ENCODE data around the gene HCFC1.

Gene HCFC1

DNA sequence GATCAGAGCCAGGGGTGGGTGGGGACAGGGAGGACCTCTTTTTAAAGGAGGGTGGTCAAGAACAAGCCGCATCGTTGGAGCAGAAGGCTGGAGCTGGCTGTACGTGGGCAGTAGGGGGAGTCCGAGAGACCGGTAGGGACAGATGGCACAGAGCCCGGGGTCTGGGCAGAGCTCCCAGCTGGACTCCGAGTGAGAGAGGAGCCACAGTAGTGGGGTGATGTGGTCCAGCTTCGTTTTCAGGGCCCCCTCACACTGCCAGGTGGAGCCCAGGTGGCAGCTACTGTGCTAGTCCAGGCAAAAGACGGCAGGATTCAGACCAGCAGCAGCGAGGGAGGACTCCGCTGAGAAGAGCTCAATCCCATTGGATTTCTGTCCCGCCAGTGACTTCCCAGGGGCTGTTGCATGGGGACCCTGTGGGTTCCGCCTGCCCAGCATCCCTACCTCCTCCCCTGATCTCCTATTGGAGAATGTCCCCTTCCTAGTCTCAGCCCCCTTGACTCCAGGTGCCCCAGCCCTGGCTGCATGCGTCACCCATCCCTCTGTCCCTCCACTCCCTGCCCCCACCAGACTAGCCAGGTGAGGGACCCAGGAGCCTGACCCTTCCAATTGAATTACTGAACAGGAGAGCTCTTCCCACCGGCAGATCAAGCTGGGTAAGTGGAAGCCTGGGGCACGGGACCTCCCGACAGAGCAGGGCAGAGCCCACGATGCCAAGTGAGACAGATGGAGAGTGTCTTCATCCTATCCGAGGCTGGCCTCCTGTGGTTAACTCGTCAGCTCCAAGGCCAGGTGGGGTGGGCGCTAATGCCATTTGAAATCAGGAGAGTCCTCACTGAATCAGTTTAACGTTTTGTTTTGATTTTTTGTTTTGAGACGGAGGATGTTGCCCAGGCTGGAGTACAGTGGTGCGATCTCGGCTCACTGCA is 48.4 kb downstream of the HCFC1 start:
- no peaks in the 10 kb centered on the region for H3K9me3 ChIP-seq (replicated peaks in 1 of 2; ENCODE audit: control insufficient read depth in 2 of 2, insufficient read depth in 1 of 2, low read depth in 1 of 2, low read length in 2 of 2)
- H3K4me1 ChIP-seq (ENCODE audit: control insufficient read depth in 2 of 2, insufficient read depth in 1 of 2, low read depth in 1 of 2, low read length in 2 of 2), result peaks cover 11 to 28% of the 10 kb centered on the region in 2 donors
- H3K9ac ChIP-seq (ENCODE audit: low read depth, low read length, poor library complexity), result no peak overlapping the region
- H3K36me3 ChIP-seq (replicated peaks in 1 of 2; ENCODE audit: control insufficient read depth in 2 of 2, insufficient read depth in 2 of 2, low read length in 2 of 2), result no peaks in the 10 kb centered on the region
- no peak overlapping the region for H3K14ac ChIP-seq (ENCODE audit: low read length)
- no peak overlapping the region for H3K4ac ChIP-seq (ENCODE audit: low read length)
- no peak overlapping the region for H3K4me2 ChIP-seq (ENCODE audit: insufficient read depth, low read length, poor library complexity, severe bottlenecking)
- H2BK12ac ChIP-seq (ENCODE audit: low read length), result no peak overlapping the region
- no peak overlapping the region for H2BK15ac ChIP-seq (ENCODE audit: low read length)
- H4K8ac ChIP-seq (ENCODE audit: low read depth, low read length), result no peak overlapping the region
- WGBS, 2 donors (ENCODE audit: extremely low coverage in 2 of 2, insufficient read length in 2 of 2, insufficient replicate concordance in 1 of 2), result no CpG with 5 or more reads among the region's 25 CpGs
- H2BK5ac ChIP-seq (ENCODE audit: low read length), result no peak overlapping the region
- no peak for DNase-seq (ENCODE audit: low spot score)
- no peak overlapping the region for H3K18ac ChIP-seq (ENCODE audit: low read length)
- H2AK5ac ChIP-seq (ENCODE audit: low read depth, low read length), result no peak overlapping the region
- H3K27me3 ChIP-seq (ENCODE audit: control insufficient read depth in 3 of 3, insufficient read depth in 3 of 3, low read depth in 1 of 3, low read length in 3 of 3), result peaks cover 0 to 48% (median 5%) of the 10 kb centered on the region in 3 experiments
- no peaks in the 10 kb centered on the region for H3K79me1 ChIP-seq (ENCODE audit: low read depth, low read length)
- H3K4me3 ChIP-seq (ENCODE audit: low read length in 2 of 2), result no peak overlapping the region
- H4K91ac ChIP-seq (ENCODE audit: low read depth, low read length, poor library complexity), result no peak overlapping the region
- H2AFZ ChIP-seq (ENCODE audit: low read length), result no peak overlapping the region
- H3K23ac ChIP-seq (ENCODE audit: low read depth, low read length, poor library complexity), result no peak overlapping the region
- no peak overlapping the region for H2BK120ac ChIP-seq (ENCODE audit: low read depth, low read length)
- no peak overlapping the region for H3K27ac ChIP-seq (replicated peaks; ENCODE audit: low read length)

DNA sequence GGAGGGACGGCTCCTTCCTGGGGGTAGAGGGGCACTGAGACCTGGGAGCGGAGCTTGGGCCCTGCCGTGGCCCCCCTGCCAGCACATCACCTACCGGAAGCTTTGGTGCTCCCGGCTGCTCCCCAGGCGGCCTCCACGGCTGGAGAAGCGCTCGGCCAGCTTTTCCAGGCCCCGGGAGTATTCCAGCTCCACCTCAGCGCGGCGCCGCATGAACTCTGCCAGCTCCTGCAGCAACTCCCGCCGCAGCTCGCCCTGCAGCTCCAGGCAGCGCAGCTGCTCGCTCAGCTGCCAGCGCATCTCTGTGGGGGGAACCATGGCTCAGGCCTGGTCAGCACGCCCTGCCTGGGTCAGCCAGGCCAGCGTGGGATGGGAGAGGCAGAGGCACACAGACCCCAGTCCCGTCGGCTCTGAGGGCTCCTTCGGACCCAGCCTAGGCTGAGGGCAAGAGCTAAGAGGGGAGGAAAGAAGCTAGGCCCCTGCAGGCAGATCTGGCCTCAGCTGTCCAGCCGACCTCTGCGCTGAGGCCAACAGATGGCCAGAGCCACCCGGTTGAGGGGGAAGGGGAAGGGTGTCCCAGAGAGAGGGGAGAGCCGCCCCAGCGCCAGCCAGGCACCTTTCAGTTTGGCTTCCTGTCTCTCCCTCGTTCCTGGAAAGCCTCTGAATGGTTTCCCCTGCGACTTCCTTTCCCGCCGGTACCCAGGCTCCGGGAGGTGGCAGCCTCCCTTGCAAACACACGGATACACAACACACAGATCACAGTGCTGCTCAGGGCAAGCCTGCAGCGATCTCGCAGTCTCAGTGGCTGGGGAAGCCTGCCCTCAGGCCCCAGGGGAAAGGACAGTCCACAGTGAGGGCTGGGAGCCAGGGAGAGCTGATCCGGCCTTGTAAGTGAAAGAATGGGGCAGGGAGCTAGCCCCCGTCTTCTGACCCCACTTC is 49.8 kb downstream of the HCFC1 start:
- Histone ChIP-seq H3K4me3 (ENCODE audit: low read length in 2 of 2) (no peak overlapping the region), H3K4ac (ENCODE audit: low read length) (no peak overlapping the region), H3K23ac (ENCODE audit: low read depth, low read length, poor library complexity) (no peak overlapping the region), H4K91ac (ENCODE audit: low read depth, low read length, poor library complexity) (no peak overlapping the region), H3K36me3 (replicated peaks in 1 of 2; ENCODE audit: control insufficient read depth in 2 of 2, insufficient read depth in 2 of 2, low read length in 2 of 2) (no peaks in the 10 kb centered on the region), H3K9me3 (replicated peaks in 1 of 2; ENCODE audit: control insufficient read depth in 2 of 2, insufficient read depth in 1 of 2, low read depth in 1 of 2, low read length in 2 of 2) (no peaks in the 10 kb centered on the region), H2AK5ac (ENCODE audit: low read depth, low read length) (peak overlapping the region; percentile 21), H4K8ac (ENCODE audit: low read depth, low read length) (no peak overlapping the region), H3K27me3 (ENCODE audit: control insufficient read depth in 3 of 3, insufficient read depth in 3 of 3, low read depth in 1 of 3, low read length in 3 of 3) (peaks cover 0 to 54% (median 5%) of the 10 kb centered on the region in 3 experiments), H2BK15ac (ENCODE audit: low read length) (no peak overlapping the region), H3K4me2 (ENCODE audit: insufficient read depth, low read length, poor library complexity, severe bottlenecking) (no peak overlapping the region), H3K14ac (ENCODE audit: low read length) (no peak overlapping the region), H2AFZ (ENCODE audit: low read length) (peak overlapping the region; percentile 55), H3K4me1 (ENCODE audit: control insufficient read depth in 2 of 2, insufficient read depth in 1 of 2, low read depth in 1 of 2, low read length in 2 of 2) (peaks cover 6 to 25% of the 10 kb centered on the region in 2 donors), H2BK12ac (ENCODE audit: low read length) (no peak overlapping the region), H3K79me1 (ENCODE audit: low read depth, low read length) (no peaks in the 10 kb centered on the region), H2BK5ac (ENCODE audit: low read length) (no peak overlapping the region), H3K18ac (ENCODE audit: low read length) (no peak overlapping the region), H2BK120ac (ENCODE audit: low read depth, low read length) (no peak overlapping the region), H3K27ac (replicated peaks; ENCODE audit: low read length) (no peak overlapping the region), H3K9ac (ENCODE audit: low read depth, low read length, poor library complexity) (no peak overlapping the region)
- no peak for DNase-seq (ENCODE audit: low spot score)
- WGBS, 2 donors (ENCODE audit: extremely low coverage in 2 of 2, insufficient read length in 2 of 2, insufficient replicate concordance in 1 of 2), result no CpG with 5 or more reads among the region's 40 CpGs

DNA sequence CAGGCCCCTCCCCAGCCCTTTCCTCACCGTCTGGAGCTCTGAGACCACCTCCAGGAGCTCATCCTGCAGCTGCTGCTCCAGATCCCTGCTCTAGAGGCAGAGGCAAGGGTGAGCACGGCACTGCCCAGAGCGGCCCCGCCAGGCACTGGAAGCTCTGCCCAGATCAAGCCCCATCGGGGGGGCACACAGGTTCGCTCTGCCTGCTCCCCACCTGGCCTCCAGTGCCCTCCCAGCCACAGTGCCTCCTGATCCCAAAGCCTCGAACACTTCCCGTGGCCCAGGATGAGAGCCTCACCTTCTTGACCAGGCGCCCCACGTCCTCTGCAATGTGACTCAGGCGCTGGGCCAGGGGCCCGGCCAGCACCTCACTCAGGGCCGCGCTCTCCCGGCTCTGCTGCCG is 50.5 kb downstream of the HCFC1 start:
- Histone ChIP-seq H3K18ac (ENCODE audit: low read length) (no peak overlapping the region), H3K23ac (ENCODE audit: low read depth, low read length, poor library complexity) (no peak overlapping the region), H2BK5ac (ENCODE audit: low read length) (no peak overlapping the region), H3K4ac (ENCODE audit: low read length) (no peak overlapping the region), H2BK12ac (ENCODE audit: low read length) (no peak overlapping the region), H2AK5ac (ENCODE audit: low read depth, low read length) (no peak overlapping the region), H3K27ac (replicated peaks; ENCODE audit: low read length) (no peak overlapping the region), H3K4me2 (ENCODE audit: insufficient read depth, low read length, poor library complexity, severe bottlenecking) (no peak overlapping the region), H2BK120ac (ENCODE audit: low read depth, low read length) (no peak overlapping the region), H3K4me1 (ENCODE audit: control insufficient read depth in 2 of 2, insufficient read depth in 1 of 2, low read depth in 1 of 2, low read length in 2 of 2) (peaks cover 2 to 20% of the 10 kb centered on the region in 2 donors), H2AFZ (ENCODE audit: low read length) (peak overlapping the region; percentile 55), H3K4me3 (ENCODE audit: low read length in 2 of 2) (no peak overlapping the region), H4K8ac (ENCODE audit: low read depth, low read length) (no peak overlapping the region), H3K9ac (ENCODE audit: low read depth, low read length, poor library complexity) (no peak overlapping the region), H3K27me3 (ENCODE audit: control insufficient read depth in 3 of 3, insufficient read depth in 3 of 3, low read depth in 1 of 3, low read length in 3 of 3) (peaks cover 0 to 57% (median 5%) of the 10 kb centered on the region in 3 experiments), H3K14ac (ENCODE audit: low read length) (no peak overlapping the region), H4K91ac (ENCODE audit: low read depth, low read length, poor library complexity) (no peak overlapping the region), H2BK15ac (ENCODE audit: low read length) (no peak overlapping the region), H3K36me3 (replicated peaks in 1 of 2; ENCODE audit: control insufficient read depth in 2 of 2, insufficient read depth in 2 of 2, low read length in 2 of 2) (no peaks in the 10 kb centered on the region), H3K9me3 (replicated peaks in 1 of 2; ENCODE audit: control insufficient read depth in 2 of 2, insufficient read depth in 1 of 2, low read depth in 1 of 2, low read length in 2 of 2) (no peaks in the 10 kb centered on the region), H3K79me1 (ENCODE audit: low read depth, low read length) (no peaks in the 10 kb centered on the region)
- no peak for DNase-seq (ENCODE audit: low spot score)
- no CpG with 5 or more reads among the region's 16 CpGs for WGBS, 2 donors (ENCODE audit: extremely low coverage in 2 of 2, insufficient read length in 2 of 2, insufficient replicate concordance in 1 of 2)

- Histone ChIP-seq H2BK5ac (ENCODE audit: low read length) (no peak overlapping the region), H3K79me1 (ENCODE audit: low read depth, low read length) (no peaks in the 10 kb centered on the region), H3K27ac (replicated peaks; ENCODE audit: low read length) (no peak overlapping the region), H3K18ac (ENCODE audit: low read length) (no peak overlapping the region), H2BK15ac (ENCODE audit: low read length) (no peak overlapping the region), H2BK120ac (ENCODE audit: low read depth, low read length) (no peak overlapping the region), H3K9ac (ENCODE audit: low read depth, low read length, poor library complexity) (no peak overlapping the region), H3K4me1 (ENCODE audit: control insufficient read depth in 2 of 2, insufficient read depth in 1 of 2, low read depth in 1 of 2, low read length in 2 of 2) (peaks cover 0 to 20% of the 10 kb centered on the region in 2 donors), H3K4me3 (ENCODE audit: low read length in 2 of 2) (no peak overlapping the region), H2BK12ac (ENCODE audit: low read length) (no peak overlapping the region), H3K4me2 (ENCODE audit: insufficient read depth, low read length, poor library complexity, severe bottlenecking) (no peak overlapping the region), H2AFZ (ENCODE audit: low read length) (no peak overlapping the region), H3K4ac (ENCODE audit: low read length) (no peak overlapping the region), H3K23ac (ENCODE audit: low read depth, low read length, poor library complexity) (no peak overlapping the region), H3K27me3 (ENCODE audit: control insufficient read depth in 3 of 3, insufficient read depth in 3 of 3, low read depth in 1 of 3, low read length in 3 of 3) (peaks cover 0 to 63% (median 2%) of the 10 kb centered on the region in 3 experiments), H4K91ac (ENCODE audit: low read depth, low read length, poor library complexity) (no peak overlapping the region), H4K8ac (ENCODE audit: low read depth, low read length) (no peak overlapping the region), H2AK5ac (ENCODE audit: low read depth, low read length) (no peak overlapping the region), H3K9me3 (replicated peaks in 1 of 2; ENCODE audit: control insufficient read depth in 2 of 2, insufficient read depth in 1 of 2, low read depth in 1 of 2, low read length in 2 of 2) (no peaks in the 10 kb centered on the region), H3K36me3 (replicated peaks in 1 of 2; ENCODE audit: control insufficient read depth in 2 of 2, insufficient read depth in 2 of 2, low read length in 2 of 2) (no peaks in the 10 kb centered on the region), H3K14ac (ENCODE audit: low read length) (no peak overlapping the region)
- DNase-seq (ENCODE audit: low spot score), result no peak
- no CpG with 5 or more reads among the region's 14 CpGs for WGBS, 2 donors (ENCODE audit: extremely low coverage in 2 of 2, insufficient read length in 2 of 2, insufficient replicate concordance in 1 of 2)
These were observed 51.1 kb downstream of the HCFC1 start for GRCh38 chrX:153920546-153920945.
